Measurements from ENCODE around the gene CKAP2. TPM values are rescaled to one million over a fixed set of nuclear protein-coding genes. Genes with fewer than 3 reads are reported as not detected.

The CKAP2 gene
- total RNA-seq, 2 experiments from 2014 or later: 66.5 to 94.9 TPM

- Histone ChIP-seq H2AFZ (ENCODE audit: low read length) (peak overlapping the region; percentile 25; the same call in 1 of the 2 replicates), H3K4me3 (ENCODE audit: low read depth, low read length, poor library complexity, severe bottlenecking) (no peak overlapping the region), H3K9me3 (ENCODE audit: low read length) (no peaks in the 10 kb centered on the region), H4K20me1 (ENCODE audit: insufficient read depth, low read length) (peaks cover 10% of the 10 kb centered on the region; the same call in 1 of the 2 replicates), H3K36me3 (ENCODE audit: insufficient read depth, low read length) (peaks cover 4% of the 10 kb centered on the region; the same call in 1 of the 2 replicates), H3K9me2 (ENCODE audit: insufficient read depth, low read length) (no peaks in the 10 kb centered on the region), H3K27ac (ENCODE audit: low read depth, low read length, poor library complexity, severe bottlenecking) (no peak overlapping the region), H3K4me1 (ENCODE audit: insufficient read depth, low read length, poor library complexity, severe bottlenecking) (peaks cover 28% of the 10 kb centered on the region), H3K79me2 (ENCODE audit: insufficient read depth, low read depth, low read length) (peaks cover 29% of the 10 kb centered on the region), H3K4me2 (ENCODE audit: low read length) (peak overlapping the region; percentile 64)
- intact Hi-C loops (cut with micrococcal nuclease; ENCODE audit: unreplicated experiment): loop anchor here (5.0 to 10.0 kb wide), 4 partner anchors 166 to 999 kb away; partner anchors contain the start of genes INTS6 and NEK3
- DNase-seq (ENCODE audit: low spot score): no peak
- no TSS peak for BruUV-seq (replicated peaks)
- TF ChIP-seq EZH2phosphoT487 (IDR thresholded peaks at IDR 0.05; ENCODE audit: borderline replicate concordance, low read depth, low read length): no peak
- TF ChIP-seq, protein P1, sequence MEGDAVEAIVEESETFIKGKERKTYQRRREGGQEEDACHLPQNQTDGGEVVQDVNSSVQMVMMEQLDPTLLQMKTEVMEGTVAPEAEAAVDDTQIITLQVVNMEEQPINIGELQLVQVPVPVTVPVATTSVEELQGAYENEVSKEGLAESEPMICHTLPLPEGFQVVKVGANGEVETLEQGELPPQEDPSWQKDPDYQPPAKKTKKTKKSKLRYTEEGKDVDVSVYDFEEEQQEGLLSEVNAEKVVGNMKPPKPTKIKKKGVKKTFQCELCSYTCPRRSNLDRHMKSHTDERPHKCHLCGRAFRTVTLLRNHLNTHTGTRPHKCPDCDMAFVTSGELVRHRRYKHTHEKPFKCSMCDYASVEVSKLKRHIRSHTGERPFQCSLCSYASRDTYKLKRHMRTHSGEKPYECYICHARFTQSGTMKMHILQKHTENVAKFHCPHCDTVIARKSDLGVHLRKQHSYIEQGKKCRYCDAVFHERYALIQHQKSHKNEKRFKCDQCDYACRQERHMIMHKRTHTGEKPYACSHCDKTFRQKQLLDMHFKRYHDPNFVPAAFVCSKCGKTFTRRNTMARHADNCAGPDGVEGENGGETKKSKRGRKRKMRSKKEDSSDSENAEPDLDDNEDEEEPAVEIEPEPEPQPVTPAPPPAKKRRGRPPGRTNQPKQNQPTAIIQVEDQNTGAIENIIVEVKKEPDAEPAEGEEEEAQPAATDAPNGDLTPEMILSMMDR (conservative IDR thresholded peaks at IDR 0.05; ENCODE audit: low read length): no peak
- ChIA-PET POLR2A (interaction anchor here (0.5 to 1.1 kb wide), 3 partner anchors 8 to 58 kb away, joined by 3 to 6 read pairs (median 4); no protein-coding TSS in a partner anchor), CTCF (ENCODE audit: unreplicated experiment) (interaction anchor here (0.6 to 0.7 kb wide), 2 partner anchors 105 to 112 kb away, joined by 3 to 4 read pairs; no protein-coding TSS in a partner anchor)
Measured at GRCh38 chr13:52451135-52451804, 4.0 kb upstream of the CKAP2 start.

DNA sequence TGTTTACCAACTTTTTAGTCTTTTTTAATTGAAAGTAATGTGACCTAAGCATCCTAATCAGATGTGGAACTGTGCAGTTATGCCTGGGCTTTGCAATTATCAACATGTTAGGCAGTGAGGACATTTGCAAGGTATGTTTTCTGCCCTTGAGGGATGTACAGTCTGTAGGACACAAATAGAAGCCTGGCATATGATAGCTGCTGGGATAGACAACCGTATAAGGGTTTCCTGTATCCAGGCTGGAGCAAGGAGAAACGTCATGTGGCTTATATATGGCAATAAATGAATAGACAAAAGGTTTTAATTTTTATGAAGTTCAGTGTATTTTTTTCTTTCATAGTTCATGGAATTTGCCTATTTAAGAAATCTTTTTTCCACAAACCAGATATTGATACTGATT is 2.8 kb upstream of the CKAP2 start:
- CTCF ChIA-PET (ENCODE audit: unreplicated experiment): no interaction called here
- no peak overlapping the region for H2AFZ ChIP-seq (ENCODE audit: low read length)
- no peak for TF ChIP-seq EZH2phosphoT487 (IDR thresholded peaks at IDR 0.05; ENCODE audit: borderline replicate concordance, low read depth, low read length)
- TF ChIP-seq, protein P1 (conservative IDR thresholded peaks at IDR 0.05; ENCODE audit: low read length): no peak
- peaks cover 38% of the 10 kb centered on the region for H3K4me1 ChIP-seq (ENCODE audit: insufficient read depth, low read length, poor library complexity, severe bottlenecking)
- no peak overlapping the region for H3K27ac ChIP-seq (ENCODE audit: low read depth, low read length, poor library complexity, severe bottlenecking)
- POLR2A ChIA-PET: interaction anchor here (1.4 kb wide), 1 partner anchor 19 kb away, joined by 3 read pairs; no protein-coding TSS in a partner anchor
- no peak overlapping the region for H3K4me3 ChIP-seq (ENCODE audit: low read depth, low read length, poor library complexity, severe bottlenecking)
- peaks cover 41% of the 10 kb centered on the region for H3K79me2 ChIP-seq (ENCODE audit: insufficient read depth, low read depth, low read length)
- peaks cover 19% of the 10 kb centered on the region; the same call in 1 of the 2 replicates for H4K20me1 ChIP-seq (ENCODE audit: insufficient read depth, low read length)
- BruUV-seq (replicated peaks): no TSS peak
- intact Hi-C loops (cut with micrococcal nuclease; ENCODE audit: unreplicated experiment): loop anchor here (5.0 to 10.0 kb wide), 4 partner anchors 165 to 1000 kb away; partner anchors contain the start of genes INTS6 and NEK3
- peaks cover 16% of the 10 kb centered on the region for H3K36me3 ChIP-seq (ENCODE audit: insufficient read depth, low read length)
- no peak for DNase-seq (ENCODE audit: low spot score)
- H3K9me2 ChIP-seq (ENCODE audit: insufficient read depth, low read length): no peaks in the 10 kb centered on the region
- H3K9me3 ChIP-seq (ENCODE audit: low read length): no peaks in the 10 kb centered on the region
- no peak overlapping the region for H3K4me2 ChIP-seq (ENCODE audit: low read length)

- Histone ChIP-seq H2AFZ (ENCODE audit: low read length) (peak overlapping the region; percentile 85), H3K27ac (ENCODE audit: low read depth, low read length, poor library complexity, severe bottlenecking) (peak overlapping the region; percentile 92), H3K9me3 (ENCODE audit: low read length) (no peaks in the 10 kb centered on the region), H3K79me2 (ENCODE audit: insufficient read depth, low read depth, low read length) (peaks cover 50% of the 10 kb centered on the region), H4K20me1 (ENCODE audit: insufficient read depth, low read length) (peaks cover 17% of the 10 kb centered on the region; the same call in 1 of the 2 replicates), H3K4me3 (ENCODE audit: low read depth, low read length, poor library complexity, severe bottlenecking) (peak overlapping the region; percentile 92), H3K4me1 (ENCODE audit: insufficient read depth, low read length, poor library complexity, severe bottlenecking) (peaks cover 31% of the 10 kb centered on the region), H3K4me2 (ENCODE audit: low read length) (peak overlapping the region; percentile 94), H3K36me3 (ENCODE audit: insufficient read depth, low read length) (peaks cover 34% of the 10 kb centered on the region), H3K9me2 (ENCODE audit: insufficient read depth, low read length) (no peaks in the 10 kb centered on the region)
- intact Hi-C loops (cut with micrococcal nuclease; ENCODE audit: unreplicated experiment): loop anchor here (2.0 to 10.0 kb wide), 5 partner anchors 163 to 1002 kb away; partner anchors contain the start of genes ALG11, INTS6 and NEK3
- no TSS peak for BruUV-seq (replicated peaks)
- POLR2A ChIA-PET: no interaction called here
- CTCF ChIA-PET (ENCODE audit: unreplicated experiment): no interaction called here
- DNase-seq (ENCODE audit: low spot score): peak; percentile 77
- TF ChIP-seq, protein P1 (conservative IDR thresholded peaks at IDR 0.05; ENCODE audit: low read length): no peak
- TF ChIP-seq EZH2phosphoT487 (IDR thresholded peaks at IDR 0.05; ENCODE audit: borderline replicate concordance, low read depth, low read length): no peak
Measured at GRCh38 chr13:52454459-52454819, 839 bp upstream of the CKAP2 start.

Measured in OCI-LY7 (cell line).